Measurements from ENCODE around the gene CENPB.

GRCh38 chr20:3739926-3740451 is 46.6 kb downstream of the CENPB start:
- no peak for TF ChIP-seq POLR2AphosphoS5 (IDR thresholded peaks at IDR 0.05)
- TF ChIP-seq MXI1 (conservative IDR thresholded peaks at IDR 0.05; ENCODE audit: poor library complexity, severe bottlenecking): no peak
- no peak for TF ChIP-seq EZH2 (IDR thresholded peaks at IDR 0.05; ENCODE audit: borderline replicate concordance, insufficient read depth, low read length, poor library complexity, severe bottlenecking)

All from neural cell (in vitro differentiated cells).